CD14-positive monocyte (primary cell): ENCODE results near the gene ELOVL3. TPM values are rescaled to one million over a fixed set of nuclear protein-coding genes. Genes with fewer than 3 reads are reported as not detected.

Experiments
- DNase-seq, 3 donors: peaks; one replicate each; pipeline ENCODE4 v3.0.0-alpha.2; 2011 to 2022
- H2AFZ ChIP-seq: 2 replicates; pipeline ENCODE4 v1.6.0; 2012; ENCODE audit warnings: mild to moderate bottlenecking, low read depth, low read length, inconsistent platforms; ENCODE audit not compliant: insufficient read depth, poor library complexity, severe bottlenecking
- H3K27ac ChIP-seq, 2 donors: 1 replicate in 1 of 2; 2 replicates in 1 of 2; pipeline ENCODE4 v1.5.1; 2012 to 2013; ENCODE audit warnings: low read length in 2 of 2, control low read depth in 1 of 2, inconsistent platforms in 1 of 2, low read depth in 1 of 2, mild to moderate bottlenecking in 1 of 2
- H3K27me3 ChIP-seq, 2 donors: one replicate each; pipeline versions ENCODE4 v1.6.0 to v1.6.1; 2011 to 2013; ENCODE audit warnings: low read length in 2 of 2; ENCODE audit not compliant: control insufficient read depth in 2 of 2, insufficient read depth in 2 of 2
- H3K36me3 ChIP-seq, 2 donors: replicated peaks in 1 of 2; 1 replicate in 1 of 2; 2 replicates in 1 of 2; pipeline versions ENCODE4 v1.5.1 to v1.6.1; 2012 to 2013; ENCODE audit warnings: low read length in 2 of 2, control low read depth in 1 of 2, inconsistent platforms in 1 of 2, mild to moderate bottlenecking in 1 of 2; ENCODE audit not compliant: insufficient read depth in 2 of 2, control insufficient read depth in 1 of 2
- H3K4me1 ChIP-seq, 2 donors: 1 replicate in 1 of 2; 2 replicates in 1 of 2; pipeline versions ENCODE4 v1.5.1 to v1.6.1; 2012 to 2013; ENCODE audit warnings: low read length in 2 of 2, control low read depth in 1 of 2, inconsistent platforms in 1 of 2, mild to moderate bottlenecking in 1 of 2, moderate library complexity in 1 of 2; ENCODE audit not compliant: insufficient read depth in 2 of 2, control insufficient read depth in 1 of 2
- H3K4me2 ChIP-seq: replicated peaks from 2 replicates; pipeline ENCODE3; 2012; ENCODE audit warnings: low read length, moderate library complexity, mild to moderate bottlenecking; ENCODE audit not compliant: poor library complexity, severe bottlenecking; ENCODE audit errors: extremely low read depth
- H3K4me3 ChIP-seq, 3 experiments: fragments of 200-600 bp in 1 of 3; sonication (generic) in 1 of 3; replicated peaks in 1 of 3; 1 replicate in 2 of 3; 2 replicates in 1 of 3; pipeline ENCODE4 v1.5.1; 2011 to 2013; ENCODE audit warnings: low read length in 3 of 3, mild to moderate bottlenecking in 3 of 3, control low read depth in 2 of 3, low read depth in 2 of 3, inconsistent platforms in 1 of 3, moderate library complexity in 1 of 3
- H3K79me2 ChIP-seq: 2 replicates; pipeline ENCODE4 v1.6.0; 2012; ENCODE audit warnings: mild to moderate bottlenecking, control low read depth, inconsistent platforms, low read length, moderate library complexity; ENCODE audit not compliant: insufficient read depth
- H3K9ac ChIP-seq: 2 replicates; pipeline ENCODE4 v1.6.0; 2017; ENCODE audit warnings: low read length, mild to moderate bottlenecking; ENCODE audit not compliant: insufficient read depth, poor library complexity, severe bottlenecking
- H3K9me3 ChIP-seq, 2 donors: replicated peaks in 1 of 2; 1 replicate in 1 of 2; 2 replicates in 1 of 2; pipeline versions ENCODE4 v1.5.1 to v1.6.1; 2012 to 2013; ENCODE audit warnings: low read length in 2 of 2, control low read depth in 1 of 2; ENCODE audit not compliant: control insufficient read depth in 1 of 2, insufficient read depth in 1 of 2
- H4K20me1 ChIP-seq: 2 replicates; pipeline ENCODE4 v1.6.0; 2012; ENCODE audit warnings: mild to moderate bottlenecking, low read length, control low read depth, moderate library complexity; ENCODE audit not compliant: insufficient read depth
- H3K27ac Mint-ChIP-seq, 7 donors: one replicate each; pipeline ENCODE4 v1.8.0; 2020; ENCODE audit warnings: mild to moderate bottlenecking in 7 of 7, mixed read lengths in 7 of 7, moderate library complexity in 6 of 7, inconsistent platforms in 2 of 7
- H3K27me3 Mint-ChIP-seq, 3 donors: one replicate each; pipeline ENCODE4 v1.8.0; 2021 to 2022; ENCODE audit warnings: low read depth in 3 of 3, mild to moderate bottlenecking in 3 of 3, mixed read lengths in 3 of 3, moderate library complexity in 3 of 3, inconsistent platforms in 1 of 3
- H3K36me3 Mint-ChIP-seq, 2 donors: one replicate each; pipeline ENCODE4 v1.8.0; 2020; ENCODE audit warnings: mixed read lengths in 2 of 2, inconsistent platforms in 1 of 2, mild to moderate bottlenecking in 1 of 2
- H3K4me1 Mint-ChIP-seq: one replicate; pipeline ENCODE4 v1.8.0; 2020; ENCODE audit warnings: mild to moderate bottlenecking, mixed read lengths
- H3K4me3 Mint-ChIP-seq, 2 donors: one replicate each; pipeline ENCODE4 v1.8.0; 2020; ENCODE audit warnings: mild to moderate bottlenecking in 2 of 2, mixed read lengths in 2 of 2, moderate library complexity in 1 of 2
- H3K9me3 Mint-ChIP-seq, 7 donors: one replicate each; pipeline ENCODE4 v1.8.0; 2020 to 2022; ENCODE audit warnings: mixed read lengths in 7 of 7, mild to moderate bottlenecking in 6 of 7, moderate library complexity in 6 of 7, inconsistent platforms in 2 of 7
- WGBS: methylation state at CpG from one replicate; pipeline ENCODE4 v1.1.5; 2013; ENCODE audit warnings: missing lambda C conversion rate; ENCODE audit not compliant: insufficient coverage; 5-methylcytosine and 5-hydroxymethylcytosine counted together
- intact Hi-C, 2 donors: fragments of 100-400 bp; cut with micrococcal nuclease; formaldehyde crosslinking; loops; one replicate each; pipeline versions ENCODE4 v1.15.0 to v1.15.1; 2023
- polyA plus RNA-seq, 3 donors: library from polyadenylated mRNA; depleted of rRNA in 1 of 3; unstranded in 2 of 3; stranded (reverse) in 1 of 3; fragments of 300-500 nt in 2 of 3; fragments of >200 nt in 1 of 3; fragmentation: Illumina TruSeq in 2 of 3; gene quantifications; 1 replicate in 2 of 3; 2 replicates in 1 of 3; pipeline ENCODE4 v1.2.3, GENCODE V29; 2012 to 2021
- TF ChIP-seq, protein P1 (sequence below): fragments of 200-600 bp; IDR thresholded peaks from one replicate; pipeline ENCODE4 v1.8.0; 2022; ENCODE audit warnings: antibody characterized with exemption, mild to moderate bottlenecking

ELOVL3 gene
- polyA plus RNA-seq, 3 donors = 1.5 to 3.2 (median 2.2) TPM

DNA sequence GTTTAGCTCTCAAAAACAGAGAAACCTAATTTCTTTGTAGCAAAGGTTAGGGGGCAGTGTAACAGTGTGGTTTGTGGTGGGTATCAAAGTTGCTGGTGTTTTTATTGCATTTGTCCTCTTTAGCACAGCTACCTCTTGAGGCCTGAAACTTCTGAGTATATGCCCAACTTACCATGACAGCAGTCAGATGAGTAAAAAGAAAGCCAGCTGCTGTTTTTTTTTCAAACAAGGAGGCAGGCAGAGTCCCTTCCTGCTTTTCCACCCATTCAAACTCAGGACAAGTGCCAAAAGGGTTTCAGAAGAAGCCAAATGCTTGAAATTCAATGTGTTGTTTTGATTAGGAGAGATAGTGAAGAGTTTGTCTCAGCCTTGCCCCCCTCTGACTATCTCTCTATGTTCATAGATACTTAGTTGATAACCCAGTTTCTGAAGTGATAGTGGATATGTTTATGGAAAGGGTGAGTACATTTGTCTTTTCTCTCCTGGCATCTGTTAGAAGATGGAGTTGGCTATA is 42.3 kb downstream of the ELOVL3 start:
- Mint-ChIP-seq H3K9me3 (no peaks in the 10 kb centered on the region), H3K36me3 (peaks cover 47 to 60% of the 10 kb centered on the region in 2 donors), H3K4me1 (peaks cover 12% of the 10 kb centered on the region), H3K27me3 (no peaks in the 10 kb centered on the region), H3K4me3 (no peak overlapping the region), H3K27ac (no peak overlapping the region)
- TF ChIP-seq, protein P1, sequence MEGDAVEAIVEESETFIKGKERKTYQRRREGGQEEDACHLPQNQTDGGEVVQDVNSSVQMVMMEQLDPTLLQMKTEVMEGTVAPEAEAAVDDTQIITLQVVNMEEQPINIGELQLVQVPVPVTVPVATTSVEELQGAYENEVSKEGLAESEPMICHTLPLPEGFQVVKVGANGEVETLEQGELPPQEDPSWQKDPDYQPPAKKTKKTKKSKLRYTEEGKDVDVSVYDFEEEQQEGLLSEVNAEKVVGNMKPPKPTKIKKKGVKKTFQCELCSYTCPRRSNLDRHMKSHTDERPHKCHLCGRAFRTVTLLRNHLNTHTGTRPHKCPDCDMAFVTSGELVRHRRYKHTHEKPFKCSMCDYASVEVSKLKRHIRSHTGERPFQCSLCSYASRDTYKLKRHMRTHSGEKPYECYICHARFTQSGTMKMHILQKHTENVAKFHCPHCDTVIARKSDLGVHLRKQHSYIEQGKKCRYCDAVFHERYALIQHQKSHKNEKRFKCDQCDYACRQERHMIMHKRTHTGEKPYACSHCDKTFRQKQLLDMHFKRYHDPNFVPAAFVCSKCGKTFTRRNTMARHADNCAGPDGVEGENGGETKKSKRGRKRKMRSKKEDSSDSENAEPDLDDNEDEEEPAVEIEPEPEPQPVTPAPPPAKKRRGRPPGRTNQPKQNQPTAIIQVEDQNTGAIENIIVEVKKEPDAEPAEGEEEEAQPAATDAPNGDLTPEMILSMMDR = no peak
- intact Hi-C loops = no loop called here
- no peak overlapping the region for H3K27ac ChIP-seq
- no peak overlapping the region for H3K4me3 ChIP-seq
- H3K27me3 ChIP-seq = no peaks in the 10 kb centered on the region
- H4K20me1 ChIP-seq = peaks cover 90% of the 10 kb centered on the region
- no peak overlapping the region for H3K9ac ChIP-seq
- H3K4me2 ChIP-seq = no peak overlapping the region
- peaks cover 11 to 75% of the 10 kb centered on the region in 2 donors for H3K36me3 ChIP-seq
- H3K9me3 ChIP-seq = no peaks in the 10 kb centered on the region
- no peak overlapping the region for H2AFZ ChIP-seq
- DNase-seq = no peak
- H3K79me2 ChIP-seq = peaks cover 73% of the 10 kb centered on the region
- no peaks in the 10 kb centered on the region for H3K4me1 ChIP-seq

DNA sequence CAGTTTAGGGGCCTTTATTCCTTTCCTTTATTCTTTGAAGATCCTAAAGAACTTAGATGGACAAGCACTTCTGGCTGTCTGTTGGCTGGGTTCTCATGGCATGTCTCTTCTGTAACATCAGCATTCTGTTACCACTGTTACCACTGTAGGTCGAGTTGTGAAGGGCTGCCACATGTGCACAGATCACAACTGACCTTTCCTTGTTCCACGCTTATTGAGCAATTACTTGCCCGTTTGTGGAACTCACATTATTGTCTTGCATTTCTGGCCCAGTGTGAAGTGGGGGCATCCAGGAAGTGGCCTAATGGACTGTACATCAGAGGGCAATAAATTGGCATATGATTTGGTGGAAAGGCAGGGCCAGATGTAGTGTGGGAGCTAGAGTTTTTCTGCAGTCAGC is 42.9 kb downstream of the ELOVL3 start:
- intact Hi-C loops = no loop called here
- 33% methylated on average over 3 of the region's 3 CpGs for WGBS
- DNase-seq = no peak
- H3K9me3 Mint-ChIP-seq = no peaks in the 10 kb centered on the region
- Histone ChIP-seq H3K4me3 (no peak overlapping the region), H3K27me3 (no peaks in the 10 kb centered on the region), H4K20me1 (peaks cover 90% of the 10 kb centered on the region), H3K36me3 (peaks cover 8 to 69% of the 10 kb centered on the region in 2 donors), H3K27ac (no peak overlapping the region), H3K4me1 (no peaks in the 10 kb centered on the region), H3K79me2 (peaks cover 73% of the 10 kb centered on the region), H3K4me2 (no peak overlapping the region), H2AFZ (no peak overlapping the region), H3K9ac (no peak overlapping the region), H3K9me3 (no peaks in the 10 kb centered on the region)
- peaks cover 41 to 56% of the 10 kb centered on the region in 2 donors for H3K36me3 Mint-ChIP-seq
- H3K27ac Mint-ChIP-seq = peak overlapping the region in 3 of 7 donors; percentile 38 to 72 (median 56)
- peaks cover 12% of the 10 kb centered on the region for H3K4me1 Mint-ChIP-seq
- TF ChIP-seq, protein P1 = no peak
- no peaks in the 10 kb centered on the region for H3K27me3 Mint-ChIP-seq
- H3K4me3 Mint-ChIP-seq = no peak overlapping the region
